ENCODE results near the gene PAH. TPM values are rescaled to one million over a fixed set of nuclear protein-coding genes. Genes with fewer than 3 reads are reported as not detected.
A peak's percentile ranks its signal among the peaks of the same experiment; 100 is the strongest.

PAH gene
- total and polyA plus RNA-seq, 10 donors: 0.09 TPM; not detected in 9

DNA sequence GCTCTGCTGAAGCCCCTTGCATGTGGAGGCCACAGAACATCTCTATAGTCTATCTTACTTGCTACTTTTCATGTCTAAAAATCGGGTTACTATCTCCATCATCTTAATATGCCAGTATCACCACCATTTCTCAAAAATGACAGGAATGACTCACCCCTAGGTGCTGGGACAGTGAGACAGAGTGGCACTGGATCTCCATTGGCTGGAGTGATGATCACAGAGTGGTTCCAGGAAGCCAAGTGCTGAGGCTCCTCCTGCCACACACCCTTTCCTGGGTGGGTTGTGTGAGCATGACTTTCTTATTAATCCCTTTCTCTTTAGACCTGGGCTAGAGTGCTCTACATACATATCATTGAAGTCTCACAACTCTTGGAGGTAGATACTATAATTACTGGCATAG, 37.1 kb upstream of the PAH start:
- H3K9me3 ChIP-seq: no peaks in the 10 kb centered on the region
- H3K4me3 ChIP-seq: no peak overlapping the region
- 20 to 47% (median 33%) methylated on average over 1 of the region's 1 CpG for WGBS, 5 donors
- peaks cover 7 to 47% (median 41%) of the 10 kb centered on the region in 6 donors for H3K4me1 ChIP-seq
- TF ChIP-seq, protein P1, sequence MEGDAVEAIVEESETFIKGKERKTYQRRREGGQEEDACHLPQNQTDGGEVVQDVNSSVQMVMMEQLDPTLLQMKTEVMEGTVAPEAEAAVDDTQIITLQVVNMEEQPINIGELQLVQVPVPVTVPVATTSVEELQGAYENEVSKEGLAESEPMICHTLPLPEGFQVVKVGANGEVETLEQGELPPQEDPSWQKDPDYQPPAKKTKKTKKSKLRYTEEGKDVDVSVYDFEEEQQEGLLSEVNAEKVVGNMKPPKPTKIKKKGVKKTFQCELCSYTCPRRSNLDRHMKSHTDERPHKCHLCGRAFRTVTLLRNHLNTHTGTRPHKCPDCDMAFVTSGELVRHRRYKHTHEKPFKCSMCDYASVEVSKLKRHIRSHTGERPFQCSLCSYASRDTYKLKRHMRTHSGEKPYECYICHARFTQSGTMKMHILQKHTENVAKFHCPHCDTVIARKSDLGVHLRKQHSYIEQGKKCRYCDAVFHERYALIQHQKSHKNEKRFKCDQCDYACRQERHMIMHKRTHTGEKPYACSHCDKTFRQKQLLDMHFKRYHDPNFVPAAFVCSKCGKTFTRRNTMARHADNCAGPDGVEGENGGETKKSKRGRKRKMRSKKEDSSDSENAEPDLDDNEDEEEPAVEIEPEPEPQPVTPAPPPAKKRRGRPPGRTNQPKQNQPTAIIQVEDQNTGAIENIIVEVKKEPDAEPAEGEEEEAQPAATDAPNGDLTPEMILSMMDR (IDR thresholded peaks at IDR 0.05 in 8 of 11, conservative IDR thresholded peaks at IDR 0.05 in 3 of 11): no peak
- H3K27ac ChIP-seq: no peak overlapping the region
- no peaks in the 10 kb centered on the region for H3K36me3 ChIP-seq
- intact Hi-C loops (cut with DNase I; ENCODE audit: low total_unique reads): no loop called here
- H3K27me3 ChIP-seq (replicated peaks in 1 of 7): peaks cover 0 to 100% (median 79%) of the 10 kb centered on the region in 7 donors
- no peak for DNase-seq

DNA sequence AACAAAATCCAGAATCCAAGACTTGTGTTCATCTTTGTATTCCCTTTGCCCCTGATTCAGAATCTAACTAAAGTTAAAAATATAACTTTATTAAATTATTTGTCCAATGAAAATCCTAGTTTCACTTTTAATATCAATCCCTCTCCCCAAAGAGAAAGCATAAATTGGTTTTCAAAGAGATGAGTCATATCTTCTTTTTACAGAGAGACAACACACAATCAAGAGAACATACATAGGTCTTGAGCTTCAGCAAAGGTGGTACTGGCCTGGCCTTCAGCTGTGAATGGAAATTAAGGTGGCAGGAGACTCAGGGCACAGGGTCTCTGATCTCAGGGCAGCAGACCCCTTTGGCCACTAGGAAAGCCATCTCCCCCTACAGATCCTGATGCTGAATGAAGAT, 36.2 kb upstream of the PAH start:
- no peak for DNase-seq
- intact Hi-C loops (cut with DNase I; ENCODE audit: low total_unique reads): no loop called here
- H3K4me1 ChIP-seq: peaks cover 3 to 42% (median 35%) of the 10 kb centered on the region in 6 donors
- no peaks in the 10 kb centered on the region for H3K36me3 ChIP-seq
- H3K4me3 ChIP-seq: no peak overlapping the region
- peaks cover 0 to 100% (median 77%) of the 10 kb centered on the region in 7 donors for H3K27me3 ChIP-seq (replicated peaks in 1 of 7)
- H3K27ac ChIP-seq: no peak overlapping the region
- no peak for TF ChIP-seq POLR2AphosphoS5 (IDR thresholded peaks at IDR 0.05)
- H3K9me3 ChIP-seq: no peaks in the 10 kb centered on the region

DNA sequence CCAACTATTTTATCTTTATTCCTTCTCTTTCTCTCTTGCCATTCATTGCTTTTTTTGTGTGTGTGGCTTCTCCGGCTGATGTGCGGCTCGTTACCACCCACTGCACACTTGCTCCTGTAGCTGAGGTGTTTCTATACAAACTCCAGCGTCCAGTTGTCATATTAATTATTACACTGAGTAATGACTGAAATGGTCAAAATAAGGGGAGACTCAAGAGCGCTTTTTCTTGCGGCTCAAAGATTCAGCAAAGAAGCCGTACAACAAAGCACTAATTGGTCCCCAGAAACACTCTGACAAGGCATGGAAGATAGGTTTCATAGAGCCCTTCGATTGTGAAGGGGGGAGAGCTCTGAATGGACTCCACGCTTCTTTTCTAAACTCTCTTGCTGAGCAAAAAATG, 34.8 kb upstream of the PAH start:
- Histone ChIP-seq H3K9me3 (no peaks in the 10 kb centered on the region), H3K4me3 (no peak overlapping the region), H3K4me1 (peaks cover 0 to 28% (median 21%) of the 10 kb centered on the region in 6 donors), H3K27ac (no peak overlapping the region), H3K27me3 (replicated peaks in 1 of 7) (peaks cover 0 to 93% (median 69%) of the 10 kb centered on the region in 7 donors), H3K36me3 (no peaks in the 10 kb centered on the region)
- no peak for DNase-seq
- no peak for TF ChIP-seq POLR2AphosphoS5 (IDR thresholded peaks at IDR 0.05)
- no peak for TF ChIP-seq POLR2A (IDR thresholded peaks at IDR 0.05)
- TF ChIP-seq, protein P1 (IDR thresholded peaks at IDR 0.05 in 8 of 11, conservative IDR thresholded peaks at IDR 0.05 in 3 of 11): no peak
- intact Hi-C loops (cut with DNase I; ENCODE audit: low total_unique reads): no loop called here
- WGBS, 5 donors: 27 to 48% (median 39%) methylated on average over 9 of the region's 9 CpGs

DNA sequence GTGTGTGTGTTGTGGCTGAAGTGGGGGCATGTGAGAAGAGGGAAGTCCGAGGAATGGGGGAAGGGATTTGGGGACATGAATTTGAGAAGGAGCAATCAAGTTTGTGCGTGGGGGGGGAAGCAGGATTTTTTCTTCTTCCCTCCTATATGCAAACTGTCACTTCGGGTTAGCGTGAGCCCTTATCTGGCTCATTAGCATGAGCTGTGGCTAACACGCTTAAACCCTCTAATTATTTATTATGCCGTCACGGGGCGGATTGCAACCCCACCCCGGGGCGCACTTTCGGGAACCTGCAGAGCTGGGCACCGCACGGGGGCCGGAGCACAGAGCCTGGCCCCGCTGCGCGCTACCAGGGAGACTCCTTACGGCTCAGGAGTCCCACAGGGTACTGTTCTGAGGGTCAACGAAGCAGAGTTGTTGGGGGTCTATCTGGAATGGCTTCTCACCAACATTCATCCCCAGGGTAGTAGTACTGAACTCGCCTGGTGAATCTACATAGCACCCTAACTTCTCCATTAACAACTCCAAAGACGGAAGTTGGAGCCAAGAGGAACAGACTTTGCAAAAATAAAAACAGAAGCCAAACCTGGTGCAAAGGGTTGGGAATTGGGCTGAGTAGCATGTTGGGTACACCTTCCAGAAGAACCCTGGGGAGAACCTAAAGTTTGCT, 34.0 kb upstream of the PAH start:
- H3K27ac ChIP-seq: no peak overlapping the region
- H3K4me3 ChIP-seq: peak overlapping the region in 1 of 8 donors; percentile 35
- intact Hi-C loops (cut with DNase I; ENCODE audit: low total_unique reads): no loop called here
- no peaks in the 10 kb centered on the region for H3K36me3 ChIP-seq
- no peaks in the 10 kb centered on the region for H3K9me3 ChIP-seq
- peaks cover 0 to 86% (median 61%) of the 10 kb centered on the region in 7 donors for H3K27me3 ChIP-seq (replicated peaks in 1 of 7)
- 5 to 11% (median 6%) methylated on average over 17 to 21 of the region's 21 CpGs for WGBS, 5 donors
- no peak for TF ChIP-seq POLR2A (IDR thresholded peaks at IDR 0.05)
- TF ChIP-seq POLR2AphosphoS5 (IDR thresholded peaks at IDR 0.05): no peak
- TF ChIP-seq, protein P1 (IDR thresholded peaks at IDR 0.05 in 8 of 11, conservative IDR thresholded peaks at IDR 0.05 in 3 of 11): no peak
- no peak for DNase-seq
- peaks cover 0 to 21% (median 14%) of the 10 kb centered on the region in 6 donors for H3K4me1 ChIP-seq
